ENCODE measurements around the gene ANO3.

ANO3 gene

GRCh38 chr11:26708736-26709456, 377.0 kb downstream of the ANO3 start:
- H3K9ac ChIP-seq (ENCODE audit: low read depth in 1 of 2, low read length in 2 of 2): no peak overlapping the region
- H3K4me3 ChIP-seq (ENCODE audit: low read length in 2 of 2): no peak overlapping the region
- H3K27ac ChIP-seq (ENCODE audit: low read depth in 2 of 2, low read length in 2 of 2): no peak overlapping the region
- no peaks in the 10 kb centered on the region for H3K9me3 ChIP-seq (ENCODE audit: control insufficient read depth in 2 of 2, low read length in 2 of 2)
- H3K36me3 ChIP-seq (ENCODE audit: control insufficient read depth in 2 of 2, insufficient read depth in 2 of 2, low read length in 2 of 2): no peaks in the 10 kb centered on the region
- no peaks in the 10 kb centered on the region for H3K27me3 ChIP-seq (ENCODE audit: control insufficient read depth in 2 of 2, insufficient read depth in 2 of 2, low read length in 2 of 2)
- peaks cover 0 to 26% of the 10 kb centered on the region in 2 donors for H3K4me1 ChIP-seq (ENCODE audit: control insufficient read depth in 2 of 2, insufficient read depth in 2 of 2, low read length in 2 of 2)

- Histone ChIP-seq H3K36me3 (ENCODE audit: control insufficient read depth in 2 of 2, insufficient read depth in 2 of 2, low read length in 2 of 2) (no peaks in the 10 kb centered on the region), H3K27me3 (ENCODE audit: control insufficient read depth in 2 of 2, insufficient read depth in 2 of 2, low read length in 2 of 2) (no peaks in the 10 kb centered on the region), H3K4me1 (ENCODE audit: control insufficient read depth in 2 of 2, insufficient read depth in 2 of 2, low read length in 2 of 2) (peaks cover 0 to 21% of the 10 kb centered on the region in 2 donors), H3K27ac (ENCODE audit: low read depth in 2 of 2, low read length in 2 of 2) (peak overlapping the region in 1 of 2 donors; percentile 39), H3K9ac (ENCODE audit: low read depth in 1 of 2, low read length in 2 of 2) (no peak overlapping the region), H3K9me3 (ENCODE audit: control insufficient read depth in 2 of 2, low read length in 2 of 2) (no peaks in the 10 kb centered on the region), H3K4me3 (ENCODE audit: low read length in 2 of 2) (no peak overlapping the region)
These were observed 378.6 kb downstream of the ANO3 start for GRCh38 chr11:26710489-26710888.

GRCh38 chr11:26712497-26712896, 380.6 kb downstream of the ANO3 start:
- H3K36me3 ChIP-seq (ENCODE audit: control insufficient read depth in 2 of 2, insufficient read depth in 2 of 2, low read length in 2 of 2): no peaks in the 10 kb centered on the region
- H3K9me3 ChIP-seq (ENCODE audit: control insufficient read depth in 2 of 2, low read length in 2 of 2): no peaks in the 10 kb centered on the region
- no peaks in the 10 kb centered on the region for H3K27me3 ChIP-seq (ENCODE audit: control insufficient read depth in 2 of 2, insufficient read depth in 2 of 2, low read length in 2 of 2)
- H3K9ac ChIP-seq (ENCODE audit: low read depth in 1 of 2, low read length in 2 of 2): no peak overlapping the region
- H3K4me1 ChIP-seq (ENCODE audit: control insufficient read depth in 2 of 2, insufficient read depth in 2 of 2, low read length in 2 of 2): peaks cover under 1 to 21% of the 10 kb centered on the region in 2 donors
- H3K4me3 ChIP-seq (ENCODE audit: low read length in 2 of 2): no peak overlapping the region
- H3K27ac ChIP-seq (ENCODE audit: low read depth in 2 of 2, low read length in 2 of 2): no peak overlapping the region

Data from mucosa of rectum (tissue), 2 donors.